GM23338 (cell line): ENCODE measurements around the gene SCN4A. TPM values are rescaled to one million over a fixed set of nuclear protein-coding genes. Genes with fewer than 3 reads are reported as not detected.
"Not testable (repeated sequence)": the region's sequence is repeated elsewhere in the genome, so short reads cannot be mapped to it uniquely, and the experiment has no call there.

ENCODE experiments used
- ATAC-seq: fragments of 200-7000 bp; cut with Tn5 transposase; 3 replicates; pipeline ENCODE4 v1.9.1; 2020
- DNase-seq: peaks from one replicate; pipeline ENCODE4 v3.0.0-alpha.2; 2015; ENCODE audit warnings: low spot score
- H2AFZ ChIP-seq: fragments of 200-600 bp; sonication (generic); 2 replicates; pipeline ENCODE4 v1.8.0; 2016; ENCODE audit warnings: antibody characterized with exemption, mild to moderate bottlenecking, moderate library complexity
- H3F3A ChIP-seq: fragments of 200-600 bp; sonication (generic); replicated peaks from 2 replicates; pipeline ENCODE4 v1.8.0; 2017; ENCODE audit warnings: antibody characterized with exemption, mixed run types, low read depth
- H3K27ac ChIP-seq: fragments of 200-600 bp; sonication (generic); 2 replicates; pipeline ENCODE4 v1.6.1; 2016; ENCODE audit warnings: low read depth
- H3K27me3 ChIP-seq: fragments of 200-600 bp; sonication (generic); 2 replicates; pipeline ENCODE4 v1.8.0; 2016; ENCODE audit warnings: mild to moderate bottlenecking, mixed run types, moderate library complexity; ENCODE audit not compliant: insufficient read depth
- H3K36me3 ChIP-seq: fragments of 200-600 bp; sonication (generic); 2 replicates; pipeline ENCODE4 v1.8.0; 2016; ENCODE audit warnings: mild to moderate bottlenecking; ENCODE audit not compliant: insufficient read depth
- H3K4me1 ChIP-seq: fragments of 200-600 bp; sonication (generic); 2 replicates; pipeline ENCODE4 v1.8.0; 2016; ENCODE audit warnings: mild to moderate bottlenecking, moderate library complexity; ENCODE audit not compliant: insufficient read depth
- H3K4me2 ChIP-seq: fragments of 200-600 bp; sonication (generic); 2 replicates; pipeline ENCODE4 v1.7.1; 2017; ENCODE audit warnings: mixed run types
- H3K4me3 ChIP-seq: fragments of 200-600 bp; sonication (generic); 2 replicates; pipeline ENCODE4 v1.6.1; 2016; ENCODE audit warnings: mixed run types
- H3K79me2 ChIP-seq: fragments of 200-600 bp; sonication (generic); replicated peaks from 2 replicates; pipeline ENCODE4 v1.8.0; 2017; ENCODE audit warnings: mild to moderate bottlenecking; ENCODE audit not compliant: insufficient read depth
- H3K9me2 ChIP-seq: fragments of 200-600 bp; sonication (generic); 2 replicates; pipeline ENCODE4 v1.8.0; 2017; ENCODE audit not compliant: insufficient read depth
- H4K20me1 ChIP-seq: fragments of 200-600 bp; sonication (generic); replicated peaks from 2 replicates; pipeline ENCODE4 v1.8.0; 2017; ENCODE audit warnings: mild to moderate bottlenecking; ENCODE audit not compliant: insufficient read depth
- H3K27ac Mint-ChIP-seq: 2 replicates; pipeline ENCODE4 v1.8.0; 2020; ENCODE audit warnings: inconsistent platforms, mild to moderate bottlenecking, moderate library complexity, mixed read lengths
- H3K27me3 Mint-ChIP-seq: 3 replicates; pipeline ENCODE4 v1.8.0; 2022; ENCODE audit warnings: low read depth, mild to moderate bottlenecking, moderate library complexity, mixed read lengths, inconsistent platforms; ENCODE audit not compliant: insufficient read depth, poor library complexity
- H3K36me3 Mint-ChIP-seq: 3 replicates; pipeline ENCODE4 v1.8.0; 2021; ENCODE audit warnings: low read depth, mild to moderate bottlenecking, inconsistent platforms, moderate library complexity, mixed read lengths
- H3K4me1 Mint-ChIP-seq: 3 replicates; pipeline ENCODE4 v1.8.0; 2020; ENCODE audit warnings: mild to moderate bottlenecking, inconsistent platforms, mixed read lengths
- H3K4me3 Mint-ChIP-seq: 3 replicates; pipeline ENCODE4 v1.8.0; 2021; ENCODE audit warnings: moderate library complexity, mild to moderate bottlenecking, inconsistent platforms, mixed read lengths
- H3K9me3 Mint-ChIP-seq: 3 replicates; pipeline ENCODE4 v1.8.0; 2020; ENCODE audit warnings: moderate library complexity, mild to moderate bottlenecking, inconsistent platforms, mixed read lengths
- CREB1 ChIP-seq: fragments of 250-450 bp; sonication (Bioruptor Pico); IDR thresholded peaks from 2 replicates; pipeline ENCODE4 v1.5.0; 2020; ENCODE audit warnings: low read depth, mild to moderate bottlenecking, moderate library complexity
- EZH2phosphoT487 ChIP-seq: fragments of 200-600 bp; sonication (generic); IDR thresholded peaks from one replicate; pipeline ENCODE4 v1.8.1; 2018; ENCODE audit warnings: antibody characterized with exemption; ENCODE audit not compliant: unreplicated experiment
- NANOG ChIP-seq: IDR thresholded peaks from 2 replicates; pipeline ENCODE4 v1.6.1; 2016; ENCODE audit warnings: antibody characterized with exemption, borderline replicate concordance
- POLR2AphosphoS5 ChIP-seq: IDR thresholded peaks from 2 replicates; pipeline ENCODE4 v1.6.1; 2016; ENCODE audit warnings: antibody characterized with exemption, low read depth
- STAT1 ChIP-seq: IDR thresholded peaks from one replicate; pipeline ENCODE4 v1.6.1; 2016; ENCODE audit warnings: antibody characterized with exemption; ENCODE audit not compliant: unreplicated experiment
- polyA plus RNA-seq: library from polyadenylated mRNA; unstranded; fragments of >200 nt; fragmentation: Nextera tagmentation; extraction: Ambion mirVana; gene quantifications from 2 replicates; pipeline ENCODE4 v1.2.1, GENCODE V29; 2016
- total RNA-seq: library from RNA; depleted of rRNA; stranded (reverse); fragments of >200 nt; shearing (Covaris generic); gene quantifications from 2 replicates; pipeline ENCODE4 v1.2.3, GENCODE V29; 2014
- TF ChIP-seq, protein P1 (sequence below), 2 experiments: fragments of 200-600 bp in 1 of 2; sonication (generic) in 1 of 2; conservative IDR thresholded peaks; 2 replicates each; pipeline versions ENCODE4 v1.5.1 to v1.6.1; 2016 to 2017; ENCODE audit warnings: antibody characterized with exemption in 2 of 2, low read depth in 2 of 2, mild to moderate bottlenecking in 2 of 2, moderate library complexity in 1 of 2
- TF ChIP-seq, protein P2 (sequence below): IDR thresholded peaks from 2 replicates; pipeline ENCODE4 v1.6.1; 2016; ENCODE audit warnings: antibody characterized with exemption

SCN4A gene
- total and polyA plus RNA-seq, 2 experiments from 2014 or later, result 2.3 to 7.9 TPM

DNA sequence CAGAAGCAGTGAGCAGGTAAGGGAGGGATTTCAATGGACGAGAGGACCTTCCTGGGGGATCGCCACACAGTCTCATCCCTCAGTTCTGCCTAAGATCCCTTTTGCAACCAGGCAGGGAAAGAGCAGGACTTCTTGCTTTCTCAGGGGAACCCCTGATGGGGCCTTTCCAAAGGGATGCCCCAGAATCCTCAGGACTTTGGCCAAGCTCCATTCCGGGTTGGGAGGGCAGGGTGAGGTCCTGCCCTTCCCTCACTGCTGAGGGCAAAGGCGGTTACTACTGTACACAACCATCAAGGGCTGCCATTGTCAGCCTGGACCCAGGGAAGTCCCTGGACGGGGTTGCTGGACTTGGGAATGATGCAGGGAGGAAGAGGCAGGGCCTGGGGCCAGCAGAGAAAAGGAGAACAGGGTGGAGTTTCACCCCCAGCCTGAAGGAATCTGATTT lies 35.1 kb upstream of the SCN4A start:
- H3K9me3 Mint-ChIP-seq, result no peaks in the 10 kb centered on the region
- H3K4me1 ChIP-seq, result no peaks in the 10 kb centered on the region
- peaks cover 16% of the 10 kb centered on the region for H3K4me1 Mint-ChIP-seq
- H3F3A ChIP-seq, result no peaks in the 10 kb centered on the region
- no peaks in the 10 kb centered on the region for H3K27me3 ChIP-seq
- no peak overlapping the region for H3K4me3 ChIP-seq
- no peak for TF ChIP-seq EZH2phosphoT487
- no peak for TF ChIP-seq STAT1
- TF ChIP-seq NANOG, result no peak
- TF ChIP-seq POLR2AphosphoS5, result no peak
- TF ChIP-seq CREB1 (CRISPR knock-in tag), result no peak
- TF ChIP-seq, protein P1, sequence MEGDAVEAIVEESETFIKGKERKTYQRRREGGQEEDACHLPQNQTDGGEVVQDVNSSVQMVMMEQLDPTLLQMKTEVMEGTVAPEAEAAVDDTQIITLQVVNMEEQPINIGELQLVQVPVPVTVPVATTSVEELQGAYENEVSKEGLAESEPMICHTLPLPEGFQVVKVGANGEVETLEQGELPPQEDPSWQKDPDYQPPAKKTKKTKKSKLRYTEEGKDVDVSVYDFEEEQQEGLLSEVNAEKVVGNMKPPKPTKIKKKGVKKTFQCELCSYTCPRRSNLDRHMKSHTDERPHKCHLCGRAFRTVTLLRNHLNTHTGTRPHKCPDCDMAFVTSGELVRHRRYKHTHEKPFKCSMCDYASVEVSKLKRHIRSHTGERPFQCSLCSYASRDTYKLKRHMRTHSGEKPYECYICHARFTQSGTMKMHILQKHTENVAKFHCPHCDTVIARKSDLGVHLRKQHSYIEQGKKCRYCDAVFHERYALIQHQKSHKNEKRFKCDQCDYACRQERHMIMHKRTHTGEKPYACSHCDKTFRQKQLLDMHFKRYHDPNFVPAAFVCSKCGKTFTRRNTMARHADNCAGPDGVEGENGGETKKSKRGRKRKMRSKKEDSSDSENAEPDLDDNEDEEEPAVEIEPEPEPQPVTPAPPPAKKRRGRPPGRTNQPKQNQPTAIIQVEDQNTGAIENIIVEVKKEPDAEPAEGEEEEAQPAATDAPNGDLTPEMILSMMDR (conservative IDR thresholded peaks at IDR 0.05; ENCODE audit: low read depth in 2 of 2), result no peak
- TF ChIP-seq, protein P2, sequence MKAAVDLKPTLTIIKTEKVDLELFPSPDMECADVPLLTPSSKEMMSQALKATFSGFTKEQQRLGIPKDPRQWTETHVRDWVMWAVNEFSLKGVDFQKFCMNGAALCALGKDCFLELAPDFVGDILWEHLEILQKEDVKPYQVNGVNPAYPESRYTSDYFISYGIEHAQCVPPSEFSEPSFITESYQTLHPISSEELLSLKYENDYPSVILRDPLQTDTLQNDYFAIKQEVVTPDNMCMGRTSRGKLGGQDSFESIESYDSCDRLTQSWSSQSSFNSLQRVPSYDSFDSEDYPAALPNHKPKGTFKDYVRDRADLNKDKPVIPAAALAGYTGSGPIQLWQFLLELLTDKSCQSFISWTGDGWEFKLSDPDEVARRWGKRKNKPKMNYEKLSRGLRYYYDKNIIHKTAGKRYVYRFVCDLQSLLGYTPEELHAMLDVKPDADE, result no peak
- H3K27me3 Mint-ChIP-seq, result peaks cover 4% of the 10 kb centered on the region
- H3K4me2 ChIP-seq, result no peak overlapping the region
- H3K4me3 Mint-ChIP-seq, result no peak overlapping the region
- no peaks in the 10 kb centered on the region for H4K20me1 ChIP-seq
- ATAC-seq (no peak), DNase-seq (no peak)
- H3K79me2 ChIP-seq, result no peaks in the 10 kb centered on the region
- no peaks in the 10 kb centered on the region for H3K36me3 ChIP-seq
- no peaks in the 10 kb centered on the region for H3K36me3 Mint-ChIP-seq
- no peak overlapping the region; the same call in 1 of the 2 replicates for H3K27ac Mint-ChIP-seq
- no peak overlapping the region for H3K27ac ChIP-seq
- H2AFZ ChIP-seq, result no peak overlapping the region
- no peaks in the 10 kb centered on the region for H3K9me2 ChIP-seq

DNA sequence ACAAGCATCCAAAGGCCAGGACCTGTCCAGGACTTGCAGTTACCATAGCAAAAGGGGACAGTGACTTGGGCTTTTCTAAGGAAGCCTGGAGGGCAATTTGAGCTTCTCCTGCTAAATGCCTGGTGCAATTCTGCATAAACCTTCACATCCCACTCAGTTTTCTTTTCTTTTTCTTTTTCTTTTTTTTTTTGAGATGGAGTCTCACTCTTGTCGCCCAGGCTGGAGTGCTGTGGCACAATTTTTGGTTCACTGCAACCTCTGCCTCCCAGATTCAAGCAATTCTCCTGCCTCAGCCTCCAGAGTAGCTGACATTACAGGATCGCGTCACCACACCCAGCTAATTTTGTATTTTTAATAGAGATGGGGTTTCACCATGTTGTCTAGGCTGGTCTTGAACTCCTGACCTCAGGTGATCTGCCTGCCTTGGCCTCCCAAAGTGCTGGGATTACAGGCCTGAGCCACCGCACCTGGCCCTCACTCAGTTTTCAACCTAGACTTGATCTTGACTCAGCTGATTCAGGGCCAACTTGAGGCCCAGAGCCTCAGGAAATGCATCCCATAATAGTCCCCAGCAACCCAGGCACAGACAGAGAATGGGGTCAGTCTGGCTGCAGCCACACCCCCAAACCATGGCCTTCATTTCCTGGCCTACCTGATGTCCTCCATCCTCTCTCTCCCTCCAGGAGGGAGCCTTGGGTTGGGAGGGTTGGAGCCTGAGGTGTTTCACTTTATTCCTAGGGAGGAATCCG lies 34.5 kb upstream of the SCN4A start:
- DNase-seq, H3K79me2 ChIP-seq, H2AFZ ChIP-seq, H4K20me1 ChIP-seq, H3K4me1 ChIP-seq, H3K36me3 ChIP-seq, H3K27ac Mint-ChIP-seq, H3F3A ChIP-seq, H3K4me3 Mint-ChIP-seq, H3K4me2 ChIP-seq, H3K36me3 Mint-ChIP-seq, H3K27me3 ChIP-seq, ATAC-seq, H3K27me3 Mint-ChIP-seq, H3K4me3 ChIP-seq, H3K9me3 Mint-ChIP-seq, H3K27ac ChIP-seq, H3K9me2 ChIP-seq: not testable (repeated sequence)
- H3K4me1 Mint-ChIP-seq, result peaks cover 16% of the 10 kb centered on the region
